ENCODE data around the gene PIP5KL1.

GRCh38 chr9:127896395-127897192 is 34.0 kb downstream of the PIP5KL1 start:
- TF ChIP-seq ELK1 (IDR thresholded peaks at IDR 0.05; ENCODE audit: borderline replicate concordance, low read depth, low read length) (no peak), CTCF (conservative IDR thresholded peaks at IDR 0.05; ENCODE audit: low read depth, low read length) (no peak), MAFK (IDR thresholded peaks at IDR 0.05; ENCODE audit: low read depth, low read length) (no peak), POLR2A (IDR thresholded peaks at IDR 0.05; ENCODE audit: low read depth, low read length) (no peak), MXI1 (IDR thresholded peaks at IDR 0.05; ENCODE audit: borderline replicate concordance, low read depth, low read length) (no peak), RCOR1 (IDR thresholded peaks at IDR 0.05; ENCODE audit: insufficient replicate concordance, low read length) (no peak), RFX5 (IDR thresholded peaks at IDR 0.05; ENCODE audit: low read depth, low read length) (no peak), RAD21 (IDR thresholded peaks at IDR 0.05; ENCODE audit: low read length) (no peak), BHLHE40 (IDR thresholded peaks at IDR 0.05; ENCODE audit: low read depth, low read length) (no peak), CHD1 (IDR thresholded peaks at IDR 0.05; ENCODE audit: low read depth, low read length) (no peak), SMC3 (IDR thresholded peaks at IDR 0.05; ENCODE audit: low read depth, low read length) (no peak)

Data from IMR-90 (cell line).